HG02678 (cell line): ENCODE results near the gene BCL10.

Source experiments
- ATAC-seq: cut with Tn5 transposase; IDR thresholded peaks from one replicate; pipeline ENCODE4 v1.9.1; 2021; ENCODE audit warnings: mild to moderate bottlenecking, moderate library complexity; ENCODE audit not compliant: unreplicated experiment

BCL10 gene

GRCh38 chr1:85300140-85300539 is 23.7 kb upstream of the BCL10 start:
- no peak for ATAC-seq

GRCh38 chr1:85297855-85298629 is 21.6 kb upstream of the BCL10 start:
- peak; percentile 96 for ATAC-seq

GRCh38 chr1:85297538-85297854 is 21.1 kb upstream of the BCL10 start:
- ATAC-seq = no peak

DNA sequence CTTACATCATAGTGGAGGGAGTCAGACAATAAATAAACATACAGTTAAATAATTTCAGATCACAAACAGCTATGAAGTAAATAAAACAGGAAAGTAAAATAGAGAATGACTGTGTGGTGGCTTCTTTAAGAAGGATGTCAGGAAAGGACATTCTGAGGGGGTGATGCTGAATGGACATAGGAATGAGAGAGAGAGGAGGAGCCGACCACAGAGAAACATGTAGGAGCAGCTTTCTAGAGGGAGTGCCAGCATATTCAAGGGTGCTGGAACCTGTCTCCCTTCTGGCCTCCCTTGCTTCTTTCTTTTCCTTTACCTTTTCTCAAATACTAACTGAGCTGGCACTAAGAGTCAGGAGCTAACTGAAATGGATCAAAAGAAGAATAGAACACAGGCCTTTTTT is 20.5 kb upstream of the BCL10 start:
- ATAC-seq = no peak

GRCh38 chr1:85295654-85296053 is 19.2 kb upstream of the BCL10 start:
- ATAC-seq = no peak

DNA sequence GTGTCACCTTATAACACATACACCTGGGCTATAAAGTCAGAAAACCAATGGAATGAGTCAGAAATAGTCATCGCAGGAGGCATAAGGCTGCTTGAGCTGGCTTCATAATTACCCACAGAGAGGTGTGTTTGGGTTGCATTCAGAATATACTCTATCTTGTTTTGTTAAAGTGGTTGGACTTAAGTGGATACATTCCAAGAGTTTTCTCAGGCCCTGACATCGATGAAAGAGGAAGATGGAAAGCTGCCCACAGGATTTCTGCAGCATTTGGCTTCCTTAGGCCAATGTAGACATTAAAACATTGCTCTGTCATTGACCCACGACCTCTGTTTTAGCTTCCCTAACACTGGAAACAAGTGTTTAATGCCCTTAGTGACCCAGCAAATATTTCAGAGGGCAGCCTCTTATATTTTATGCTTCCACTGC is 18.6 kb upstream of the BCL10 start:
- ATAC-seq = no peak

DNA sequence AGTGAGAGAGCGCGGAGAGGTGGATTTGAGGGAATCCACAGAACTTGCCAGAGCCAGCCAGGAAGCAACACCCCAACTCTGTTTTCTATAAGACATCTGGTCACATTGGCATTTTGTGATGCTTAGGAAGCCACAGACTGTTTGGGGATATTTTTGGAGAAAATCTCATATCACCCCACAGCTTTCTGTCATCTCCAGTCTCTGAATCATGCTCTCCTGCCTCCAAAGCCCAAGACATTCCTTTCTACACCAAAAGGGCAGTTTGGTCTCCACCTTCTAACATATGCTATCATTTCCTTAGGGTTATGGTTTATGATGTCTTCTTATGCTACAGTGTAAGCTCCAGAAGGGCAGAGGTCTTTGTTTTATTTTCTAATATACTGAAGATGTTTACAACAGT is 14.4 kb upstream of the BCL10 start:
- ATAC-seq = no peak

GRCh38 chr1:85289848-85290335 is 13.5 kb upstream of the BCL10 start:
- ATAC-seq = no peak

- ATAC-seq = no peak
Observed at GRCh38 chr1:85289207-85289847, 12.9 kb upstream of the BCL10 start.

DNA sequence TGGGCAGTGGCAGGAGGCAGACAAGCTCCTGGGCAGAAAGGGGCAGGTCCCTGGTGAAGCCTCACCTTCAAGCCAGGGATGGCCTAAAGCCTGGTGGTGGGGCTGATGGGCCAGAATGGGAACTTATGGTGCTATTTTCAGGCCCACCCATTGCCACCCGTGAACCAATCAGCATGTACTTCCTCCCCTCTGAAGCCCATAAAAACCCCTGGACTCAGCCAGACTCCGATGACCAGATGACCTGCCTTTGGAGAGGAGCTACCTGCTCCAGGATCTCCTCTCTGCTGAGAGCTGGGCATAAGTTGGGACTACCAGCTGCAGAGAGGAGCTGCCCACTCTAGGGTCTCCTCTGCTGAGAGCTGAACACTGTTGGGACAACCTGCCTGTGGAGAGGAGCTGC is 7.8 kb upstream of the BCL10 start:
- no peak for ATAC-seq

GRCh38 chr1:85283475-85284199 is 7.2 kb upstream of the BCL10 start:
- ATAC-seq = no peak

- ATAC-seq = no peak
Observed at GRCh38 chr1:85282424-85282823, 6.0 kb upstream of the BCL10 start.

DNA sequence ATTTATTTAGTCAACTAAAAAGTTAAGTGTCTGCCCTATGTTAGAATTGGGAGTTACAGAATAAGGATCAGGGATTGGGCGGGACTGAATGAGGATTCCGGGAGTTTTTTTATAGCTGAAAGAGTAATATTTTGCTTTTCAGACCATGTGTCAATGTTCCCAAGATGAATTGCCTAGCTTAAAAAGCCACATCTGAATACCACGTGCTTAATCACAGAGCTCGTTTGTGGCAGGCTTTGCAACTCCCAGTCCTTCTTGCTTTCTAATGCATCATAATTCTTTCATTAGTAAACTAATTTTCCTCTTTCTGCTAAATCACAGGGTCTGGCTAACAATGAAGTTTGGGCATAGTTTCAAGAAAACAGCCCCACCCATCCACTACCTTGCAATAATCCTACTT is 4.2 kb upstream of the BCL10 start:
- no peak for ATAC-seq

GRCh38 chr1:85279458-85280080 is 3.1 kb upstream of the BCL10 start:
- no peak for ATAC-seq

DNA sequence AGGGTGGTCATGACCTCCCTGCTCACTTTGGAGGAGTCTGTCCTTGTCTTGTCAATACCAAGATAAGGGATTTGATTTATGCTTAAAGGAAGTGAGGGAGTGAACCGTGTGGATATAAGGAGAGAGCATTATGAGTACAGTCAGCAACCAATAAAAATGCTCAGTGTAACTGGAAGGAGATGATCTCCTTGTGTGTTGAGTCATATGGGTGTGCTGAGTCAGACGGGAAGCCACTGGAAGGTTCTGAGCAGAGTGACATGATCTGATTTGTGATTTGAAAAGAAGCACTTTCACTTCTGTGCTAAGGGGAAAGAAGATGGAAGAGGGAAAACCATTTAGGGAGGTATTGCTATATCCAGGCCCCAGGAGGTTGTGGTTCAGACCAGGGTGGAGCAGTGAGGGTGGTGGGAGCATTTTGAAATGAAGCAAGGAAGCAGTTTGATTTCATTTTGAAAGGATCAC is 2.5 kb upstream of the BCL10 start:
- no peak for ATAC-seq

DNA sequence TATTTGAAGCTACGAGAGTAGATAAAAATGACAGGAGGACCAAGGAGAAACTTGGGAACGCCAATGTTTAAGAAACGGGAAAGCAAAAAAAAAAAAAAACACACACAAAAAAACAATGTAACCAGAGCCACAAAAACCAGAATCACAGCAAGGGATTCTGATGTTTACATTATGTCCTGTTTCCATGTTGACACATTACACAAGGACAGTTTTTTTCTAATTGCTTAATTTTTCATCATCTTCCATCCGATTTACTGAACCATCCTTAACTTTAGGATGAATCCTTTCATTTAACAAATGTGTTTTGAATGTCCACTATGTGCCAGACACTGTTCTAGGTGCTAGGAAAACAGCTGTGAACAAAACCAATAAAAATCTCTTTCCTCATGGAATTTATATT is 1.4 kb upstream of the BCL10 start:
- no peak for ATAC-seq

DNA sequence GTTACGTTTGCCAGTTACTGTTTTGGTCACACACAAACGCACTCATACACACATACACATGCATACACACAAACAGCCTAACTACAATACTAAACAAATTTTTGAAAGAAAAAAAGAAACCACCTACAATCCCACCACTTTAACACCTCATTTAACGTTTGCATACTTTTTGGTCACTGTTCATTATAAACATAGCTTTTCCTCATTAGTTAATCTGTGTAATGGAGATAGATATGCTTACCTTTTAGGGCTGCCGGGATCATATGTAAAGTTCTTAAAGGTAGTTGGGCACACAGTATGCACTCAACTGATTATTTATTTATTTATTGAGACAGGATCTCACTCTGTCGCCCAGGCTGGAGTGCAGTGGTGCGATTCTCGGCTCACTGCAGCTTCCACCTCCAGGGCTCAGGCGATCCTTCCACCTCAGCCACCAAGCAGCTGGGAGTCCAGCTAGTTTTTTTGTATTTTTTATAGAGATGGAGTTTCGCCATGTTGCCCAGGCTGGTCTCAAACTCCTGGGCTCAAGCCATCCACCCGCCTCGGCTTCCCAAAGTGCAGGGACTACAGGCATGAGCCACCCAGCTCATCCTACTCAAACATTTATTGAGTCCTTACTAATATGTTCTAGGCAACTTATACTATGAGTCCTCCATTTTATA is 677 bp upstream of the BCL10 start:
- ATAC-seq = no peak

- ATAC-seq = peak; percentile 17
Observed at GRCh38 chr1:85275701-85276214, 674 bp downstream of the BCL10 start.

GRCh38 chr1:85274969-85275453 is 1.4 kb downstream of the BCL10 start:
- no peak for ATAC-seq

GRCh38 chr1:85273397-85273796 is 3.0 kb downstream of the BCL10 start:
- ATAC-seq = no peak
